ENCODE measurements around the gene CABP2.

GRCh38 chr11:67516806-67517205 lies 6.4 kb downstream of the CABP2 start:
- TF ChIP-seq RAD21 (IDR thresholded peaks at IDR 0.05) (no peak), REST (IDR thresholded peaks at IDR 0.05) (no peak), TAF1 (conservative IDR thresholded peaks at IDR 0.05) (no peak), CTCF (IDR thresholded peaks at IDR 0.05; ENCODE audit: low read depth, low read length, missing input control) (no peak), EGR1 (IDR thresholded peaks at IDR 0.05; ENCODE audit: low read depth in 2 of 2) (no peak)
